ENCODE measurements around the gene ZNF691.

The ZNF691 gene

GRCh38 chr1:42841440-42842147, 4.8 kb upstream of the ZNF691 start:
- no peaks in the 10 kb centered on the region for H3K27me3 ChIP-seq (ENCODE audit: low read depth)
- no peaks in the 10 kb centered on the region for H3K9me3 ChIP-seq
- H3K36me3 ChIP-seq (replicated peaks): peaks cover 3% of the 10 kb centered on the region; the same call in 1 of the 2 replicates
- in situ Hi-C loops (cut with MboI; ENCODE audit: low sequenced_read_pairs): no loop called here
- DNase-seq (ENCODE audit: low spot score in 2 of 2): no peak
- H3K4me3 ChIP-seq: no peak overlapping the region
- peaks cover 11% of the 10 kb centered on the region for H3K4me1 ChIP-seq

- Histone ChIP-seq H3K4me1 (peaks cover 21% of the 10 kb centered on the region), H3K4me3 (no peak overlapping the region), H3K9me3 (no peaks in the 10 kb centered on the region), H3K27me3 (ENCODE audit: low read depth) (no peaks in the 10 kb centered on the region), H3K36me3 (replicated peaks) (peaks cover 11% of the 10 kb centered on the region)
- DNase-seq (ENCODE audit: low spot score in 2 of 2): peak in 1 of 2 experiments; percentile 26
- in situ Hi-C loops (cut with MboI; ENCODE audit: low sequenced_read_pairs): no loop called here
Observed at GRCh38 chr1:42844592-42845140, 1.7 kb upstream of the ZNF691 start.

- H3K27me3 ChIP-seq (ENCODE audit: low read depth): no peaks in the 10 kb centered on the region
- H3K4me1 ChIP-seq: peaks cover 21% of the 10 kb centered on the region
- H3K9me3 ChIP-seq: no peaks in the 10 kb centered on the region
- peaks cover 15% of the 10 kb centered on the region for H3K36me3 ChIP-seq (replicated peaks)
- no peak for DNase-seq (ENCODE audit: low spot score in 2 of 2)
- H3K4me3 ChIP-seq: no peak overlapping the region; the same call in 1 of the 2 replicates
- in situ Hi-C loops (cut with MboI; ENCODE audit: low sequenced_read_pairs): no loop called here
Observed at GRCh38 chr1:42845193-42845592, 1.2 kb upstream of the ZNF691 start.

GRCh38 chr1:42845866-42846256, 552 bp upstream of the ZNF691 start:
- Histone ChIP-seq H3K4me1 (peaks cover 21% of the 10 kb centered on the region), H3K27me3 (ENCODE audit: low read depth) (no peaks in the 10 kb centered on the region), H3K36me3 (replicated peaks) (peaks cover 21% of the 10 kb centered on the region), H3K4me3 (peak overlapping the region; percentile 79), H3K9me3 (no peaks in the 10 kb centered on the region)
- in situ Hi-C loops (cut with MboI; ENCODE audit: low sequenced_read_pairs): no loop called here
- peak in 1 of 2 experiments; percentile 26 for DNase-seq (ENCODE audit: low spot score in 2 of 2)

GRCh38 chr1:42847111-42847595, 740 bp downstream of the ZNF691 start:
- peak overlapping the region; percentile 79 for H3K4me3 ChIP-seq
- peaks cover 30% of the 10 kb centered on the region for H3K36me3 ChIP-seq (replicated peaks)

GRCh38 chr1:42847721-42848460, 1.5 kb downstream of the ZNF691 start:
- no peaks in the 10 kb centered on the region for H3K9me3 ChIP-seq
- H3K36me3 ChIP-seq (replicated peaks): peaks cover 30% of the 10 kb centered on the region
- DNase-seq (ENCODE audit: low spot score in 2 of 2): no peak
- H3K4me1 ChIP-seq: peaks cover 21% of the 10 kb centered on the region
- no peaks in the 10 kb centered on the region for H3K27me3 ChIP-seq (ENCODE audit: low read depth)
- in situ Hi-C loops (cut with MboI; ENCODE audit: low sequenced_read_pairs): no loop called here
- peak overlapping the region; percentile 79 for H3K4me3 ChIP-seq

More at GRCh38 chr1:42847111-42847595, 740 bp downstream of the ZNF691 start:
- H3K9me3 ChIP-seq: no peaks in the 10 kb centered on the region
- in situ Hi-C loops (cut with MboI; ENCODE audit: low sequenced_read_pairs): no loop called here
- DNase-seq (ENCODE audit: low spot score in 2 of 2): no peak
- H3K4me1 ChIP-seq: peaks cover 21% of the 10 kb centered on the region
- no peaks in the 10 kb centered on the region for H3K27me3 ChIP-seq (ENCODE audit: low read depth)

- in situ Hi-C loops (cut with MboI; ENCODE audit: low sequenced_read_pairs): no loop called here
- no peaks in the 10 kb centered on the region for H3K27me3 ChIP-seq (ENCODE audit: low read depth)
- H3K4me1 ChIP-seq: peaks cover 21% of the 10 kb centered on the region
- peaks cover 30% of the 10 kb centered on the region for H3K36me3 ChIP-seq (replicated peaks)
- H3K9me3 ChIP-seq: no peaks in the 10 kb centered on the region
- no peak overlapping the region for H3K4me3 ChIP-seq
- no peak for DNase-seq (ENCODE audit: low spot score in 2 of 2)
Observed at GRCh38 chr1:42848823-42849537, 2.6 kb downstream of the ZNF691 start.

GRCh38 chr1:42849944-42850343, 3.5 kb downstream of the ZNF691 start:
- Histone ChIP-seq H3K36me3 (replicated peaks) (peaks cover 30% of the 10 kb centered on the region), H3K27me3 (ENCODE audit: low read depth) (no peaks in the 10 kb centered on the region), H3K4me3 (no peak overlapping the region), H3K4me1 (peaks cover 21% of the 10 kb centered on the region), H3K9me3 (no peaks in the 10 kb centered on the region; the same call in 1 of the 2 replicates)
- DNase-seq (ENCODE audit: low spot score in 2 of 2): no peak
- in situ Hi-C loops (cut with MboI; ENCODE audit: low sequenced_read_pairs): no loop called here

- in situ Hi-C loops (cut with MboI; ENCODE audit: low sequenced_read_pairs): no loop called here
- peaks cover 30% of the 10 kb centered on the region for H3K36me3 ChIP-seq (replicated peaks)
- H3K9me3 ChIP-seq: no peaks in the 10 kb centered on the region; the same call in 1 of the 2 replicates
- no peak for DNase-seq (ENCODE audit: low spot score in 2 of 2)
- H3K27me3 ChIP-seq (ENCODE audit: low read depth): no peaks in the 10 kb centered on the region
- peaks cover 11% of the 10 kb centered on the region for H3K4me1 ChIP-seq
- no peak overlapping the region for H3K4me3 ChIP-seq
Observed at GRCh38 chr1:42851420-42851819, 5.0 kb downstream of the ZNF691 start.

- in situ Hi-C loops (cut with MboI; ENCODE audit: low sequenced_read_pairs): no loop called here
- H3K4me1 ChIP-seq: peaks cover 11% of the 10 kb centered on the region
- DNase-seq (ENCODE audit: low spot score in 2 of 2): no peak
- no peak overlapping the region for H3K4me3 ChIP-seq
- peaks cover 30% of the 10 kb centered on the region for H3K36me3 ChIP-seq (replicated peaks)
- no peaks in the 10 kb centered on the region; the same call in 1 of the 2 replicates for H3K9me3 ChIP-seq
- no peaks in the 10 kb centered on the region for H3K27me3 ChIP-seq (ENCODE audit: low read depth)
Observed at GRCh38 chr1:42851960-42852607, 5.7 kb downstream of the ZNF691 start.

GRCh38 chr1:42852608-42852980, 6.2 kb downstream of the ZNF691 start:
- H3K27me3 ChIP-seq (ENCODE audit: low read depth): no peaks in the 10 kb centered on the region
- H3K4me1 ChIP-seq: peaks cover 7% of the 10 kb centered on the region
- DNase-seq (ENCODE audit: low spot score in 2 of 2): no peak
- H3K4me3 ChIP-seq: no peak overlapping the region
- H3K36me3 ChIP-seq (replicated peaks): peaks cover 30% of the 10 kb centered on the region
- no peaks in the 10 kb centered on the region; the same call in 1 of the 2 replicates for H3K9me3 ChIP-seq
- in situ Hi-C loops (cut with MboI; ENCODE audit: low sequenced_read_pairs): no loop called here

- Histone ChIP-seq H3K9me3 (no peaks in the 10 kb centered on the region; the same call in 1 of the 2 replicates), H3K27me3 (ENCODE audit: low read depth) (no peaks in the 10 kb centered on the region), H3K4me1 (no peaks in the 10 kb centered on the region; the same call in 1 of the 2 replicates), H3K4me3 (no peak overlapping the region), H3K36me3 (replicated peaks) (peaks cover 30% of the 10 kb centered on the region)
- in situ Hi-C loops (cut with MboI; ENCODE audit: low sequenced_read_pairs): no loop called here
- DNase-seq (ENCODE audit: low spot score in 2 of 2): no peak
Observed at GRCh38 chr1:42853116-42853884, 6.9 kb downstream of the ZNF691 start.
